Mesenchymal stem cell (in vitro differentiated cells and primary cell): ENCODE data around the gene LAP3.

ENCODE experiments used
- DNase-seq: peaks from one replicate; pipeline ENCODE4 v3.0.0-alpha.2; 2013
- H2AFZ ChIP-seq: one replicate; pipeline ENCODE4 v1.6.1; 2013; ENCODE audit warnings: low read depth, mild to moderate bottlenecking, control low read depth, inconsistent platforms, low read length, moderate library complexity
- H2AK5ac ChIP-seq: 2 replicates; pipeline ENCODE4 v1.6.1; 2013; ENCODE audit warnings: low read length, moderate library complexity, mild to moderate bottlenecking, inconsistent platforms; ENCODE audit not compliant: severe bottlenecking
- H2BK120ac ChIP-seq: one replicate; pipeline ENCODE4 v1.6.1; 2013; ENCODE audit warnings: low read depth, mild to moderate bottlenecking, inconsistent platforms, low read length, moderate library complexity
- H2BK12ac ChIP-seq, 2 experiments: one replicate each; pipeline ENCODE4 v1.6.1; 2013; ENCODE audit warnings: inconsistent platforms in 2 of 2, low read length in 2 of 2, mild to moderate bottlenecking in 2 of 2, moderate library complexity in 2 of 2, control low read depth in 1 of 2
- H2BK15ac ChIP-seq: one replicate; pipeline ENCODE4 v1.6.1; 2013; ENCODE audit warnings: mild to moderate bottlenecking, low read depth, inconsistent platforms; ENCODE audit not compliant: poor library complexity, severe bottlenecking
- H2BK5ac ChIP-seq: 2 replicates; pipeline ENCODE4 v1.6.1; 2013; ENCODE audit warnings: low read depth, mild to moderate bottlenecking, low read length, control low read depth, inconsistent platforms; ENCODE audit not compliant: poor library complexity, severe bottlenecking
- H3K14ac ChIP-seq, 2 experiments: one replicate each; pipeline ENCODE4 v1.6.1; 2013; ENCODE audit warnings: inconsistent platforms in 2 of 2, low read length in 2 of 2, control low read depth in 1 of 2, mild to moderate bottlenecking in 1 of 2, moderate library complexity in 1 of 2
- H3K18ac ChIP-seq, 2 experiments: one replicate each; pipeline ENCODE4 v1.6.1; 2013; ENCODE audit warnings: inconsistent platforms in 2 of 2, low read length in 2 of 2, control low read depth in 1 of 2, low read depth in 1 of 2, mild to moderate bottlenecking in 1 of 2
- H3K23ac ChIP-seq, 2 experiments: one replicate each; pipeline ENCODE4 v1.6.1; 2013; ENCODE audit warnings: inconsistent platforms in 2 of 2, low read length in 2 of 2, mild to moderate bottlenecking in 2 of 2, moderate library complexity in 2 of 2, control low read depth in 1 of 2
- H3K27ac ChIP-seq: 2 replicates; pipeline ENCODE4 v1.5.1; 2013; ENCODE audit warnings: mild to moderate bottlenecking, moderate library complexity, low read length, control low read depth, inconsistent platforms; ENCODE audit not compliant: poor library complexity, severe bottlenecking
- H3K27me3 ChIP-seq, 2 experiments: 2 replicates each; pipeline versions ENCODE4 v1.6.1 to v1.7.0; 2013; ENCODE audit warnings: low read length in 2 of 2, mild to moderate bottlenecking in 2 of 2, moderate library complexity in 2 of 2, control low read depth in 1 of 2, inconsistent platforms in 1 of 2; ENCODE audit not compliant: control insufficient read depth in 1 of 2, insufficient read depth in 1 of 2
- H3K36me3 ChIP-seq, 2 experiments: 2 replicates each; pipeline versions ENCODE4 v1.6.1 to v1.7.0; 2013; ENCODE audit warnings: low read length in 2 of 2, control low read depth in 1 of 2, inconsistent platforms in 1 of 2, low read depth in 1 of 2, mild to moderate bottlenecking in 1 of 2; ENCODE audit not compliant: insufficient read depth in 2 of 2, control insufficient read depth in 1 of 2
- H3K4ac ChIP-seq, 2 experiments: one replicate each; pipeline ENCODE4 v1.6.1; 2013; ENCODE audit warnings: inconsistent platforms in 2 of 2, low read length in 2 of 2, mild to moderate bottlenecking in 2 of 2, moderate library complexity in 2 of 2, control low read depth in 1 of 2, low read depth in 1 of 2
- H3K4me1 ChIP-seq: 2 replicates; pipeline ENCODE4 v1.6.1; 2013; ENCODE audit warnings: low read depth, low read length, control low read depth; ENCODE audit not compliant: control insufficient read depth, insufficient read depth
- H3K4me2 ChIP-seq: 2 replicates; pipeline ENCODE4 v1.6.1; 2013; ENCODE audit warnings: low read length, mild to moderate bottlenecking, inconsistent platforms; ENCODE audit not compliant: poor library complexity, severe bottlenecking
- H3K4me3 ChIP-seq, 2 experiments: 2 replicates each; pipeline versions ENCODE4 v1.5.1 to v1.7.0; 2013; ENCODE audit warnings: low read length in 2 of 2, mild to moderate bottlenecking in 2 of 2, control low read depth in 1 of 2, low read depth in 1 of 2; ENCODE audit not compliant: insufficient read depth in 1 of 2
- H3K79me1 ChIP-seq: replicated peaks from 2 replicates; pipeline ENCODE4 v1.6.1; 2013; ENCODE audit warnings: mild to moderate bottlenecking, control low read depth, low read length, inconsistent platforms; ENCODE audit not compliant: poor library complexity, severe bottlenecking
- H3K9ac ChIP-seq: 2 replicates; pipeline ENCODE4 v1.7.0; 2013; ENCODE audit warnings: mild to moderate bottlenecking, low read length, moderate library complexity
- H3K9me3 ChIP-seq: 2 replicates; pipeline ENCODE4 v1.7.0; 2013; ENCODE audit warnings: mild to moderate bottlenecking, low read length; ENCODE audit not compliant: control insufficient read depth
- H4K8ac ChIP-seq: one replicate; pipeline ENCODE4 v1.6.1; 2013; ENCODE audit warnings: inconsistent platforms, mild to moderate bottlenecking, low read length, moderate library complexity
- H4K91ac ChIP-seq: one replicate; pipeline ENCODE4 v1.6.1; 2013; ENCODE audit warnings: mild to moderate bottlenecking, low read length, inconsistent platforms
- WGBS: methylation state at CpG from one replicate; pipeline ENCODE4 v1.1.7; 2013; ENCODE audit warnings: mixed read lengths; 5-methylcytosine and 5-hydroxymethylcytosine counted together

LAP3 gene

GRCh38 chr4:17636341-17636695 is 59.3 kb downstream of the LAP3 start:
- no peak overlapping the region for H2BK5ac ChIP-seq
- no peak overlapping the region for H2BK120ac ChIP-seq
- H3K4me3 ChIP-seq: no peak overlapping the region
- peaks cover 14% of the 10 kb centered on the region for H3K79me1 ChIP-seq
- H3K18ac ChIP-seq: no peak overlapping the region
- H2AFZ ChIP-seq: no peak overlapping the region
- 90% methylated on average over 17 of the region's 17 CpGs for WGBS
- H2BK12ac ChIP-seq: no peak overlapping the region
- H4K8ac ChIP-seq: no peak overlapping the region
- H3K4ac ChIP-seq: no peak overlapping the region
- peaks cover 29 to 68% of the 10 kb centered on the region in 2 experiments for H3K36me3 ChIP-seq
- no peak overlapping the region for H2AK5ac ChIP-seq
- no peaks in the 10 kb centered on the region for H3K27me3 ChIP-seq
- no peak overlapping the region for H2BK15ac ChIP-seq
- no peak overlapping the region for H3K23ac ChIP-seq
- no peak overlapping the region for H3K9ac ChIP-seq
- H3K4me1 ChIP-seq: peaks cover 2% of the 10 kb centered on the region
- DNase-seq: no peak
- no peak overlapping the region for H3K14ac ChIP-seq
- no peak overlapping the region for H3K4me2 ChIP-seq
- no peak overlapping the region for H4K91ac ChIP-seq
- no peak overlapping the region for H3K27ac ChIP-seq
- H3K9me3 ChIP-seq: no peaks in the 10 kb centered on the region

- DNase-seq: peak; percentile 72
- Histone ChIP-seq H3K23ac (no peak overlapping the region), H3K79me1 (peaks cover 12% of the 10 kb centered on the region), H3K18ac (no peak overlapping the region), H2BK15ac (no peak overlapping the region), H2BK5ac (no peak overlapping the region), H3K4me3 (no peak overlapping the region), H3K14ac (no peak overlapping the region), H3K27me3 (no peaks in the 10 kb centered on the region), H3K9me3 (no peaks in the 10 kb centered on the region), H3K4me1 (peaks cover 2% of the 10 kb centered on the region), H3K4me2 (no peak overlapping the region), H2BK120ac (no peak overlapping the region), H3K9ac (no peak overlapping the region), H3K27ac (no peak overlapping the region), H3K4ac (no peak overlapping the region), H3K36me3 (peaks cover 32 to 62% of the 10 kb centered on the region in 2 experiments), H2AFZ (no peak overlapping the region), H4K8ac (peak overlapping the region; percentile 78), H2BK12ac (no peak overlapping the region), H4K91ac (no peak overlapping the region), H2AK5ac (no peak overlapping the region)
- WGBS: 52% methylated on average over 32 of the region's 32 CpGs
These were observed 60.0 kb downstream of the LAP3 start for GRCh38 chr4:17636696-17637622.

- no peak overlapping the region for H3K18ac ChIP-seq
- H3K14ac ChIP-seq: no peak overlapping the region
- H3K4me2 ChIP-seq: no peak overlapping the region
- no peak overlapping the region for H3K4me3 ChIP-seq
- no peak overlapping the region for H2BK120ac ChIP-seq
- no peak overlapping the region for H3K9ac ChIP-seq
- 77% methylated on average over 6 of the region's 7 CpGs for WGBS
- no peak for DNase-seq
- peaks cover 9% of the 10 kb centered on the region for H3K9me3 ChIP-seq
- H2AFZ ChIP-seq: no peak overlapping the region
- no peak overlapping the region for H2AK5ac ChIP-seq
- H2BK12ac ChIP-seq: no peak overlapping the region
- no peak overlapping the region for H4K8ac ChIP-seq
- H3K36me3 ChIP-seq: peaks cover 31 to 45% of the 10 kb centered on the region in 2 experiments
- no peak overlapping the region for H3K23ac ChIP-seq
- no peak overlapping the region for H4K91ac ChIP-seq
- H3K27ac ChIP-seq: no peak overlapping the region
- H3K4me1 ChIP-seq: peaks cover 2% of the 10 kb centered on the region
- peaks cover 7% of the 10 kb centered on the region for H3K79me1 ChIP-seq
- no peaks in the 10 kb centered on the region for H3K27me3 ChIP-seq
- H2BK5ac ChIP-seq: no peak overlapping the region
- no peak overlapping the region for H3K4ac ChIP-seq
- no peak overlapping the region for H2BK15ac ChIP-seq
These were observed 62.1 kb downstream of the LAP3 start for GRCh38 chr4:17639136-17639535.

GRCh38 chr4:17642398-17642783 is 65.4 kb downstream of the LAP3 start:
- Histone ChIP-seq H2BK5ac (no peak overlapping the region), H3K4me1 (no peaks in the 10 kb centered on the region), H2BK120ac (no peak overlapping the region), H2BK15ac (no peak overlapping the region), H2AFZ (no peak overlapping the region), H3K36me3 (peaks cover 20 to 21% of the 10 kb centered on the region in 2 experiments), H3K4me3 (no peak overlapping the region), H3K9ac (no peak overlapping the region), H3K4me2 (no peak overlapping the region), H3K27ac (no peak overlapping the region), H2AK5ac (no peak overlapping the region), H3K18ac (no peak overlapping the region), H4K8ac (no peak overlapping the region), H3K27me3 (no peaks in the 10 kb centered on the region), H2BK12ac (no peak overlapping the region), H4K91ac (no peak overlapping the region), H3K9me3 (peaks cover 9% of the 10 kb centered on the region), H3K4ac (no peak overlapping the region), H3K23ac (no peak overlapping the region), H3K79me1 (peaks cover 5% of the 10 kb centered on the region), H3K14ac (no peak overlapping the region)
- DNase-seq: no peak
- WGBS: no CpG with 5 or more reads among the region's 1 CpG
